AG04450 (cell line): ENCODE results near the gene CYRIA. TPM values are rescaled to one million over a fixed set of nuclear protein-coding genes. Genes with fewer than 3 reads are reported as not detected.

Source experiments
- CTCF ChIA-PET: fragments of 300-600, 350-600 bp; formaldehyde crosslinking; extraction: SDS; loops from one replicate; lab custom pipeline; 2022; ENCODE audit warnings: antibody characterized with exemption, inconsistent platforms; lab: Charles Lee
- POLR2A ChIA-PET: fragments of 350-600 bp; formaldehyde crosslinking; extraction: SDS; loops from one replicate; lab custom pipeline; 2021; ENCODE audit warnings: antibody characterized with exemption, inconsistent platforms; lab: Yijun Ruan, JAX
- DNase-seq: peaks from one replicate; pipeline ENCODE4 v3.0.0-alpha.2; 2011; ENCODE audit warnings: low read depth, low spot score
- H3K27ac ChIP-seq: one replicate; pipeline ENCODE4 v1.5.1; 2012; ENCODE audit warnings: low read depth, low read length, control low read depth
- H3K27me3 ChIP-seq: one replicate; pipeline ENCODE4 v1.6.0; 2012; ENCODE audit warnings: low read length; ENCODE audit not compliant: control insufficient read depth, insufficient read depth
- H3K4me3 ChIP-seq: 2 replicates; pipeline ENCODE4 v1.5.1; 2011; ENCODE audit warnings: mild to moderate bottlenecking, low read depth, low read length, control low read depth
- H3K9me3 ChIP-seq: 2 replicates; pipeline ENCODE4 v1.5.1; 2012; ENCODE audit warnings: low read length; ENCODE audit not compliant: control insufficient read depth, insufficient read depth
- CTCF ChIP-seq: IDR thresholded peaks from 2 replicates; pipeline ENCODE4 v1.5.1; 2011; ENCODE audit warnings: low read depth, low read length, control low read depth, inconsistent platforms
- polyA plus RNA-seq: library from polyadenylated mRNA; depleted of rRNA; stranded (reverse); fragments of >200 nt; gene quantifications from 2 replicates; pipeline ENCODE4 v1.2.3, GENCODE V29; 2011

The CYRIA gene
- polyA plus RNA-seq, 1 experiment = 3.7 TPM

GRCh38 chr2:16637304-16637703 is 28.3 kb downstream of the CYRIA start:
- Histone ChIP-seq H3K9me3 (no peaks in the 10 kb centered on the region), H3K27ac (no peak overlapping the region), H3K4me3 (no peak overlapping the region), H3K27me3 (no peaks in the 10 kb centered on the region)
- POLR2A ChIA-PET = no interaction called here
- DNase-seq = no peak
- no peak for TF ChIP-seq CTCF
- CTCF ChIA-PET = interaction anchor here (1.8 kb wide), 1 partner anchor 28 kb away, joined by 5 read pairs; no protein-coding TSS in a partner anchor

DNA sequence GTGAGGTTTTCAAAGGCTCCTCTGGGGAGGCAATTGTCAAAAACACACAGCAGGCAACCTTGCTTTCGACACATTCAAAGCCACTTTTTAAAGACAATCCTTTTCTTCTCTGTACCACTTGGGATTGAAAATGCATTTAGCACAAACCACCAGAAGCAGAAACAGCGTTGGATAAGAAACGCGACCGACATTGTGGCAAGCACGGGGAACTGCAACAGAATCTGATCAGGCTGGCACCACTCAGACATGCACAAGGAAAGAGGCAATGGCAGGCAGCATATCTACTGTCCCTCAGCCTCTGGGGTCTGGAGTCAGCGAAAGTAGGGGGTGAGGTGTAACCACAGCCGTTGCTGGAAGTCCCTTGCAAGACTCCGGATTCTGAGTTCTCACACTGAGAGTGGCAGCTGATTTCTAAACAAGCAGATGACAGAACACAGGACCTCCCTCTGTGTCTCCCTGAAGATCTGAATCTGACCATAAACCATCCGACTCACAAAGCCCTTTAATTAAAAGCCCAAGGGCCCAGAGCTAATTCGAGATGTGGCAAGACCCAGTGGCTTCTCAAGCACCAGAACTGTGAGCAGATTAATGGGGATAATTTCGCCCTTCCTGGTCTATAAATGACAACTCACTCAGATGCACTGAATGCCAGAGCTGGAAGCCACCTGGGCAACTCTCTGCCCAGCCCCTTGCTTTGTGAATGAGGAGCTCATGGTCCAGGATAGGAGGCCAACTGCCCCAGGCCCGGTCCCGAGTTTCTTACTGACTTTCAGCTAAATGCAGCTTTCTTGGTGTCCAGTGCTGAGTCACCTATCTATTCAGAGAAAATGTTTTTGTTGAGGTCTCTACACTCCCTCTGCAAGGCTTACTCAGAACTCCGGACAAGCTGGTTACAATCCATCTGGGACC is 29.6 kb downstream of the CYRIA start:
- Histone ChIP-seq H3K27me3 (no peaks in the 10 kb centered on the region), H3K27ac (peak overlapping the region; percentile 21), H3K4me3 (no peak overlapping the region), H3K9me3 (no peaks in the 10 kb centered on the region)
- DNase-seq = no peak
- ChIA-PET POLR2A (no interaction called here), CTCF (interaction anchor here (0.7 to 1.8 kb wide), 2 partner anchors 21 to 27 kb away, joined by 3 to 5 read pairs; no protein-coding TSS in a partner anchor)
- no peak for TF ChIP-seq CTCF

GRCh38 chr2:16633621-16634430 is 31.8 kb downstream of the CYRIA start:
- no peak overlapping the region for H3K27ac ChIP-seq
- no peak overlapping the region for H3K4me3 ChIP-seq
- H3K9me3 ChIP-seq = no peaks in the 10 kb centered on the region
- POLR2A ChIA-PET = no interaction called here
- H3K27me3 ChIP-seq = no peaks in the 10 kb centered on the region
- DNase-seq = no peak
- CTCF ChIA-PET = no interaction called here
- TF ChIP-seq CTCF = no peak

DNA sequence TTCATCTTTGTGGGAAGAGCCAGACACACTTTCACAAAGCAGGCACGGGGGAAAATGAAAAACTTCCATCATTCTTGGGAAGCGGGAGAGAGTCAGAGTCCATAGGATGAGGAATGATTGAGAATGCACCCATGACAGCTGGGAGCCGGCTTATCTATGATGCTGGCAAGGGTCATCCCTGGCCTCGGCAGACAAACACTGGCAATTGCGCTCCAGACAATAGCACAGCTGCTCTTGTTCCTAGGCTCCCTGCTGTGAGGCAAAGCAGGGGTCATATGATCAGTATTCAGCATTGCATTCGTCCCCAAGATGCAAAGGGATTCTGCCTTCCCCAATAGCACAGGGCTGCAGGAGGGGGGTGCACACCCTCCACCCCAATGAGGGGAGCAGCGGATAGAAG is 33.0 kb downstream of the CYRIA start:
- DNase-seq = no peak

More for the DNA sequence above, 33.0 kb downstream of the CYRIA start:
- Histone ChIP-seq H3K9me3 (no peaks in the 10 kb centered on the region), H3K27me3 (no peaks in the 10 kb centered on the region), H3K4me3 (no peak overlapping the region), H3K27ac (no peak overlapping the region)
- POLR2A ChIA-PET = no interaction called here
- TF ChIP-seq CTCF = no peak
- CTCF ChIA-PET = no interaction called here
